PFSK-1 (cell line): ENCODE data around the gene SLC38A2.

ENCODE experiments used
- FOXP2 ChIP-seq: optimal IDR thresholded peaks from 2 replicates; pipeline ENCODE3; 2011; ENCODE audit warnings: borderline replicate concordance, control low read depth, inconsistent platforms; ENCODE audit not compliant: insufficient read depth; ENCODE audit errors: extremely low read length, extremely low read depth
- POLR2AphosphoS5 ChIP-seq: IDR thresholded peaks from 2 replicates; pipeline ENCODE4 v1.6.1; 2012; ENCODE audit warnings: low read depth, mild to moderate bottlenecking, control low read depth, low read length, moderate library complexity
- SIN3A ChIP-seq: IDR thresholded peaks from 2 replicates; pipeline ENCODE4 v1.6.1; 2012; ENCODE audit warnings: mild to moderate bottlenecking, low read length, moderate library complexity, borderline replicate concordance; ENCODE audit not compliant: insufficient read depth
- TAF1 ChIP-seq: IDR thresholded peaks from 2 replicates; pipeline ENCODE4 v1.6.1; 2012; ENCODE audit warnings: low read length, control low read depth, borderline replicate concordance; ENCODE audit not compliant: insufficient read depth
- TF ChIP-seq, protein P1 (sequence below), 2 experiments: IDR thresholded peaks; 2 replicates each; pipeline versions ENCODE4 v1.6.1 to v1.8.0; 2011 to 2012; ENCODE audit warnings: low read depth in 2 of 2, low read length in 2 of 2, control low read depth in 1 of 2, inconsistent platforms in 1 of 2, mild to moderate bottlenecking in 1 of 2, moderate library complexity in 1 of 2; ENCODE audit not compliant: insufficient read depth in 1 of 2

Gene SLC38A2

DNA sequence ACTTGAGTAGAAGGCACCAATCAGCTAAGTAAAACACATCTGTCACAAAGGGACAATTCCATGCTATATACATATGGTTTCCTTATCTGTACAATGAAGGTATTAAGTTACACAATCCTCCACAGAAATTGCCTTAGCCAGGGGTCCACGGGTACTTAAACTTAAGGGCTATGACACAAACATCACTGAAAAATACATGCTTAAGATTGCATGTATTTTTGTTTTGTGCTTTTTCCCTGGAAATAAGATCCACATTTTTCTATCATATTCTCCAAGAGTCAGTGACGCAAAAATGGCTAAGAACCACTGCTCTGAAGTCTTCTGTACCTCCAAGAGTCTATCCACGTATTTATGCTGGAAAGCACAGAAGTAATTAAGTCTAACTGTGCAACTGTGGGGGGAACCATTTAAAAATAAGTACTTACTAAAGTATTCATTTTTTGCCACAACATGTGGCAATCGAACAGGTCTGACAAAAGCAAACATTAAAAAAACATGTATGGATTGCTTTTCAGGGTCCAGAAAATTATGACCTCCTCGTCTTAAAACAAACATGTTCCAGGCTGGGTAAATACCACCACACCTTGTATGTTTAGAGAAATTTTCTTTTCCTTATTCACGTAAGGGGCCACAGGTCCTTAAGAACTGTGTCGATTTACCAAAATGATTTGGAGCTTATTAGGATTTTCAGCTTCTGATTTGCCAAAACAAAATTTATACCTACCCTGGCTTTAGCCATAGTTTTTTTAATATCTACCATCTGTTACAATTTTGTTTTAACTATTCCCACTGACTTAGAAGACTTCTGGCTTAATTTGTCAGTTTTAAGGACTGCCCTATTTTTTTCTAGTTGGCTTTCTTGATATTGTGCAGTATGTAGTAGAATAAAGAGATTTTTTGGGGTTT lies 2.8 kb downstream of the SLC38A2 start:
- TF ChIP-seq POLR2AphosphoS5 = no peak
- no peak for TF ChIP-seq SIN3A
- TF ChIP-seq FOXP2 = no peak
- TF ChIP-seq, protein P1, sequence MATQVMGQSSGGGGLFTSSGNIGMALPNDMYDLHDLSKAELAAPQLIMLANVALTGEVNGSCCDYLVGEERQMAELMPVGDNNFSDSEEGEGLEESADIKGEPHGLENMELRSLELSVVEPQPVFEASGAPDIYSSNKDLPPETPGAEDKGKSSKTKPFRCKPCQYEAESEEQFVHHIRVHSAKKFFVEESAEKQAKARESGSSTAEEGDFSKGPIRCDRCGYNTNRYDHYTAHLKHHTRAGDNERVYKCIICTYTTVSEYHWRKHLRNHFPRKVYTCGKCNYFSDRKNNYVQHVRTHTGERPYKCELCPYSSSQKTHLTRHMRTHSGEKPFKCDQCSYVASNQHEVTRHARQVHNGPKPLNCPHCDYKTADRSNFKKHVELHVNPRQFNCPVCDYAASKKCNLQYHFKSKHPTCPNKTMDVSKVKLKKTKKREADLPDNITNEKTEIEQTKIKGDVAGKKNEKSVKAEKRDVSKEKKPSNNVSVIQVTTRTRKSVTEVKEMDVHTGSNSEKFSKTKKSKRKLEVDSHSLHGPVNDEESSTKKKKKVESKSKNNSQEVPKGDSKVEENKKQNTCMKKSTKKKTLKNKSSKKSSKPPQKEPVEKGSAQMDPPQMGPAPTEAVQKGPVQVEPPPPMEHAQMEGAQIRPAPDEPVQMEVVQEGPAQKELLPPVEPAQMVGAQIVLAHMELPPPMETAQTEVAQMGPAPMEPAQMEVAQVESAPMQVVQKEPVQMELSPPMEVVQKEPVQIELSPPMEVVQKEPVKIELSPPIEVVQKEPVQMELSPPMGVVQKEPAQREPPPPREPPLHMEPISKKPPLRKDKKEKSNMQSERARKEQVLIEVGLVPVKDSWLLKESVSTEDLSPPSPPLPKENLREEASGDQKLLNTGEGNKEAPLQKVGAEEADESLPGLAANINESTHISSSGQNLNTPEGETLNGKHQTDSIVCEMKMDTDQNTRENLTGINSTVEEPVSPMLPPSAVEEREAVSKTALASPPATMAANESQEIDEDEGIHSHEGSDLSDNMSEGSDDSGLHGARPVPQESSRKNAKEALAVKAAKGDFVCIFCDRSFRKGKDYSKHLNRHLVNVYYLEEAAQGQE (IDR thresholded peaks at IDR 0.05; ENCODE audit: insufficient read depth in 1 of 2, low read depth in 2 of 2, low read length in 2 of 2) = no peak
- no peak for TF ChIP-seq TAF1

DNA sequence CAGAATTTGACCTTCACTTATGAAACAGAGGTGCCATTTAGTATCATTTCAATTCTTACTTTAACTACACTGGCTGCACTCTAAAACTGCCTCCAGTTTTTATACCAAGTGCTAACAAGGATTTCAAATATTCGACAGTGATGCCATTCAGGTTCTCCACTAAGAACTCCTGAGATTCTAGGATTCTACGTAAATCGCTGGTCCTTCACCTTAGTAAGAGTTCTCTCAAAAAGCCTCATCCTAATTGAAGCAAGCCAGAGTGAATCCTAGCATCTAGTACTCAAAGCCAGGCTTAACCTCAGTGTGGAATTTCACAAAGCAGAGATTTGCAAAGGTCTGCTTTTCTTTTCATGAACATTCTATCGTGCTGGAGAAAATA lies 3.5 kb downstream of the SLC38A2 start:
- TF ChIP-seq SIN3A = no peak
- no peak for TF ChIP-seq TAF1
- TF ChIP-seq, protein P1 (IDR thresholded peaks at IDR 0.05; ENCODE audit: insufficient read depth in 1 of 2, low read depth in 2 of 2, low read length in 2 of 2) = no peak
- no peak for TF ChIP-seq FOXP2
- TF ChIP-seq POLR2AphosphoS5 = no peak

DNA sequence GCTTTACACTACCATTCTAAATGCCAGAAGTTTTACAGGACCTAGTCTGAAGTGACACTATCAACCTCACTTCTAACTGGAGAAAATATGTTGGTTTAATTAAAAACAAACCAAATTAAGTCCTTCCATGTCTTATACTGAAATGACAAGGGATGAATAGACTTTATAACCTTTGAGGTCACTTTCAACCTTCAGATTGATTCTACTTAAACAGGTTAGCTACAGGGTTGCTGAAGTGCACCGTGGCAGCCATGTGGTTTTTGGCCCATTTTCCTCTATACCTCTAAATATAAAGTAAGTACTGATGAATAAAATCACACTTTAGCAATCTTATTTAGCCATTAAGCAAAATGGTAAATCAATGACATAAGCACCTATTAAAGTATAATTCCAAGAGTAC lies 3.9 kb downstream of the SLC38A2 start:
- TF ChIP-seq TAF1 (no peak), POLR2AphosphoS5 (no peak), FOXP2 (no peak), SIN3A (no peak)
- TF ChIP-seq, protein P1 (IDR thresholded peaks at IDR 0.05; ENCODE audit: insufficient read depth in 1 of 2, low read depth in 2 of 2, low read length in 2 of 2) = no peak

DNA sequence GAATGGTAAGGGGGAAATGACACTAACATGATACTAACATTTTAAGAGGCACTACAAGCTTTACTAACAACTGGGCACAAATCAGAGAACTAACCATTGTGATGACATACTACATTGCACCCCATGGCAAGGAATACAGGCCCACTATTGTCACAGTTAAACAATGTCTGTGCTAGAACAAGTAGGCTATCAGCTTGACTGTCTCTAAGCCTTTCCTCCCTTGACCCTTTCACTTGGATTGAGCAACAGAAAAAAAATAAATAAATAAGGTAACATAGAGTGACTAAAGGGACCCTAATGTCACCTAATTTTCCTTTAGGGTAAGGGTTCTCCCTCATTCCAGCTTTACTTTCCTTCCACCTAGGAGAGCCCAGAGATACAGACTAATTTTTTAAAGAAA lies 4.4 kb downstream of the SLC38A2 start:
- no peak for TF ChIP-seq SIN3A

DNA sequence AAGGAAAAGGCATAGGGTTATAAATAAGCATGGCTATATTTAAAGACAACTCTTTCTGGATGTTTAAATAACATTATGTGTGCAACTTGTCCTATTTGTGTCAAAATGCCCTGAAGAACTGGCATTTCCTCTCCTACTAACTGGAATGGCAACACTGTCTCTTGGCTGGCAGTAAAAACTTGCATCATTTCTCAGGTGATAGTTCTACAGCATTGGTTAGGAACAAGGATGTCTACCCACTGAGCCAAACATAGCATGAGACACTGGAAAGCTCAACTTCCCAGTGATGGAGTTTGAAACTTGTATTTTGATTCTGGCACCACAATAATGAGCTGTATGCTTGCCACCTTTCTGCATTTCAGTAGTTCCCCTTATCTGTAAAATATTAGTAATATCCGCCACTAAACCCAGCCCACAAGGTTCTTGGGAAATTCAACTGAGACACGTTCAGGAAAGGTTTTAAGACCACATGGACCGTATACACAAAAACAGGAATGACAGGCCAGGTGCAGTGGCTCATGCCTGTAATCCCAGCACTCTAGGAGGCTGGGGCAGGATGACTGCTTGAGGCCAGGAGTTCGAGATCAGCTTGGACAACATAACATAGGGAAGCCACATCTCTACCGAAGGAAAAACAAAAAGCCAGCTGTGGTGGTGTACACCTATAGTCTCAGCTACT lies 5.1 kb downstream of the SLC38A2 start:
- TF ChIP-seq, protein P1 (IDR thresholded peaks at IDR 0.05; ENCODE audit: insufficient read depth in 1 of 2, low read depth in 2 of 2, low read length in 2 of 2) = no peak
- TF ChIP-seq POLR2AphosphoS5 (no peak), FOXP2 (no peak), SIN3A (no peak), TAF1 (no peak)
